CD4-positive, alpha-beta T cell treated with Interleukin-17A for 4 hours (primary cell): ENCODE measurements around the gene STRA6.

Experiments
- DNase-seq: peaks from one replicate; pipeline ENCODE4 v3.0.0-alpha.2; 2020; ENCODE audit warnings: mixed read lengths

Gene STRA6

DNA sequence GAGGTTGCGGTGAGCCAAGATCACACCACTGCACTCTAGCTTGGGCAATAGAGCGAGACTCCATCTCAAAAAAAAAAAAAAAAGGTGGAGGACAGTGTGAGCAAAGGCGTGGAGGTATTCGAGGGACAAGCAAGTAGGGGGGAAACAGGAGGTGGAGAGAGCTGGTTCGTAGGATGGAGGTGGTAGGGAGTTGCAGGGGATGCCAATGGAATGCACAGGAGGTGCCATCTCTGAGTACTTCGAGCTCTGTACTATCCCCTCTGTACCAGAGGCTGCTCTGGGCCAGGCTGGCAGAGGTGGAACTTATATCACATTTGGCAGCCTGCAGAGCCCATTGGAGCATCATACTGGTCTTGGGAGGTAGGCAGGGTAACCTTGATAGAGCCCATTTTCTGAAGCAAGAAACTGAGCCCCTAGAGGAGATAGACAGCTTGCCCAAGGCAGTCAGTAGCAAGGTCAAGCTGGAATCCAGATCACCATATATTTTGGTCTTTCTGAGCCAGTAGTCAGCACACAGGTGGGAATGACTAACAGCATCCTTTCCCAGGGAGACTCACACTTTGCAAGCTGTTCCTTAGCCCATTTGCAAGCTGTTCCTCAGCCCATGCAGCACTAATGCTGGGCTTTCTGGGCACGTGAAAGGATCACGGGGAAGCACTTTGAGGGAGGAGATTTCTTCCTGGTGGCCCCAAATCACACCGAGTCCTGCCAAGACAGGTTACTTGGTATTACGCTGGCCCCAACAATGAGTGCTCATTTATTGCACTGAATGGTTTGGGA, 24.4 kb upstream of the STRA6 start:
- no peak for DNase-seq

DNA sequence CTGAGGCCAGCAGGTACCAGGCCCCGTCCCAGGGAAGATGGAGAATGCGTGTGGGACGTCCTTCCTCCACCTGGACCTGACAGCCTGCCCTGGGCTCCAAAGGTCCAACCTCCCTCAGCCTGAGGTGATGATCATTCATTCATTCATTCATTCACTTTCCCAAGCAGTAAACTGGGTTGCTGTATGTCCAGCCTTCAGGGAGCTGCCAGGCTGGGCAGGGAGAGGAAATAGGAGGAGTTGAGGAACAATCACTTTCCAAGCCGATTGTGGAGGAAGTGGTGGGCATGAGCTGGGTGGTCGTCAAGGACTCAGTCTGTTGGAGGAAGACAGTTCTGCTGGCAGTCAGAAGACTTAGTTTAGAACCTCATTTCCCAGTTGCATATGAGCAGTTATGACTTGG, 23.3 kb upstream of the STRA6 start:
- no peak for DNase-seq

DNA sequence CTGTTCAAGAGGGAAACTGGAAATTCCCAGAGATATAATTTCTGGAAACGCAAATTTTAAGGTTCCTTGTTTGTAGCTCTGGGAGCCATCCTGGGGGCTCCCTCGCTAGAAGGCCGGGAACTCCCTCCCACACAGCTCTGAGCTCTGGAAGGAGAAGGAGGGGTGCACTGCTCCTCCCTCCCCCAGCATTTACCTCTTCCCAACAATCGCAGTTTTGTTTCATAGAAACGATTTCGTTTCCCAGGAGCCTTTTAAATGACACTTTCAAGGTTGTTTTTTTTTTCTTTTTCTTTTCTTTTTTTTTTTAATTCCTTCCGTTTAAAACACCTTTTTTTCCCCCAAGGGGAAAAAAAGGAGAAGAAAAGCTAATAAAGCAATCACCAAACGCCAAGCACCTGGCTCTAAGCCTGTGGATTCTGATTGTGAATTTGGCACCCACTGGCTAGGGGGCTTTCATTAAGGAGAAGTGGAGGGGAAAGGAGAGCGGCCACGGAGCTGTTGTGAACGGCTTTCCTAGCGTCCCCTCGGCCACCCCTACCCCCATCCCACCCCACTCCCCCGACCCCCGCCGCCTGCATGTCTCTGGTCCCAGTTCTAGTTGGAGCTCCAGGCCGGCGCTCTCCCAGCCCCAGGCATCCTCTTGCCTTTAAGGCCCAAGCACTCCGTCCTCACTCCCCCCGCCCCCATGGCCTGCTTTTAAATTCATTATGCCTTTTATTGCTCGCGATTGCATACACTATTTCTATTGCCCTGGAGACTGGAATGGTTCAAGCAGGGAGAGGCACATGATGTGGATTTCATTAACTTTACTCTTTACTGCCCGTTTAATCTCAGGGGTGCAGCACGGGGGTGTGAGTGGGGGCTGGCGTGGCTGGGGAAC, 19.9 kb upstream of the STRA6 start:
- no peak for DNase-seq

DNA sequence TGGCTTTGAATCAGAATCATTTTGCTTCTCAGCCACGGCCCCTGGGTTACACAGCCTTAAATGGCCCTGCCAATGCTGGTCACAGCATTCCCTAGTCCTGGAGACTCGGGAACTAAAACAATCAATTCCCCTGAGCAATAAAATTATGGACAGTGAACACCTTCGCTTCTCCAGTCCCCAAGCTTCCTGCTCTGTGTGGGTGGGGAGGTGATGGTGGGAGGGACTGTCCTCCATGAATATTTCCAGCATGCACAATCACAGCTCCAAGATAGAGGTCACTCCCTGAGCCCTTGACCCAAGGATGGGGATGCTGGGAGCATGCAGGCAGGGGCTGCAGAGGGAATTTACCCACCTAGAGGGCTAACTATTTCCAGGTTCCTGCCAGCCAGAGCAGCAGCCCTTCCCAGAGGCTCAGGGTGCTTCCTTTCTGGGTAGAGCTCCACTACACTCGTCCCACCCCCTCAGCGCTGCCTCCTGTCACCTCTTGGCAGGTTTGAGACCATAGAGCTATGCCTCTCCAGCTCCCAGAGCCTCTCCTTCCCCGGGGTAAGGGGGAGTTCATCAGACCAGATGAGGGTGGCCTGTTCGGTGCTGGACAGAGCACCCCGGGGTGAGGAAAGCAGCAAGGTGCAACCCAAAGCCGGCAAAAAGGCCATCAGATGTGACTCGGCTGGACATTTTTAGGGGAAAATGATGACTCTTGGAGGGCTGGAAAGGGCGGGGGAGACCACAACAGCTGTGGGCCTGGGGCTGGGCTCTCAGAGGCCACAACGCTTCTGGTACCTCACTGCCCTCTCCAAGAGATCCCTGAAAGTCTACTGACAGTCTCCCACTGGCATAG, 19.0 kb upstream of the STRA6 start:
- no peak for DNase-seq

DNA sequence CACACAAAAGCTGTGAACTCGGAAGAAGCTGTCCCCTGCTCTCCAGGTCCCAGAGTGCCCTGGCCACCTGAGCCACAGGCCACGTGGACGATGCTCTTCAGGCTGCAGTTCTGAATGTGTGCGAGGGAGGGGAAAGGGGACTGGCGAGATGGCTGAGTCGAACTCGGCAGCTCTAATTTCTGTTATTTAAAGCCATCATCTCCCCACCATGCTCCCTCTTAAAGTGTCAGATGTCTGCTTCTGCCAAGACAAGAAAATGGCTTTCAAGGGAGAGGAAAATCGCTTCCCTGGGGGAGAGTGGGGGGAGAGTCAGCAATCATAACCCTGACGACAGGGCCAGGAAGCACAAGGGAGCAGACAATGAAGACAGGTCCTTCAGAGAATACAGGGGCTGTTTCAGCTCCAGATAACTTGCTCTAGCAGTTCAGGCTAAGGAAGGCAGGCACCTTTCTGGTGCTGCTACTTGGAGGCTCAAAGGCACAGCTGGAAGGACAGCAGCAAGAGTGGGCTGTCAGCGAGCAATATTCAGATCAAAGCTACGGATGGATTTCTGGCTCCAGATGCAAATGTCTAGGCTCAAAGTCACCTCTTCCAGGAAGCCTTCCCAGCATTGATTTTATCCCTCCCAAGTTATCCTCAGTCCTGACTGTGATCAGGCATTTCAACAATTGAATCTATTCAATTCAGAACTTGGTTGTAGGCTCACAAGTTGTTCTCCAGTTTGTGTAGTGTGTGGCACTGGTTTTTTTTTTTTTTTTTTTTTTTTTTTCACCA, 18.1 kb upstream of the STRA6 start:
- no peak for DNase-seq

DNA sequence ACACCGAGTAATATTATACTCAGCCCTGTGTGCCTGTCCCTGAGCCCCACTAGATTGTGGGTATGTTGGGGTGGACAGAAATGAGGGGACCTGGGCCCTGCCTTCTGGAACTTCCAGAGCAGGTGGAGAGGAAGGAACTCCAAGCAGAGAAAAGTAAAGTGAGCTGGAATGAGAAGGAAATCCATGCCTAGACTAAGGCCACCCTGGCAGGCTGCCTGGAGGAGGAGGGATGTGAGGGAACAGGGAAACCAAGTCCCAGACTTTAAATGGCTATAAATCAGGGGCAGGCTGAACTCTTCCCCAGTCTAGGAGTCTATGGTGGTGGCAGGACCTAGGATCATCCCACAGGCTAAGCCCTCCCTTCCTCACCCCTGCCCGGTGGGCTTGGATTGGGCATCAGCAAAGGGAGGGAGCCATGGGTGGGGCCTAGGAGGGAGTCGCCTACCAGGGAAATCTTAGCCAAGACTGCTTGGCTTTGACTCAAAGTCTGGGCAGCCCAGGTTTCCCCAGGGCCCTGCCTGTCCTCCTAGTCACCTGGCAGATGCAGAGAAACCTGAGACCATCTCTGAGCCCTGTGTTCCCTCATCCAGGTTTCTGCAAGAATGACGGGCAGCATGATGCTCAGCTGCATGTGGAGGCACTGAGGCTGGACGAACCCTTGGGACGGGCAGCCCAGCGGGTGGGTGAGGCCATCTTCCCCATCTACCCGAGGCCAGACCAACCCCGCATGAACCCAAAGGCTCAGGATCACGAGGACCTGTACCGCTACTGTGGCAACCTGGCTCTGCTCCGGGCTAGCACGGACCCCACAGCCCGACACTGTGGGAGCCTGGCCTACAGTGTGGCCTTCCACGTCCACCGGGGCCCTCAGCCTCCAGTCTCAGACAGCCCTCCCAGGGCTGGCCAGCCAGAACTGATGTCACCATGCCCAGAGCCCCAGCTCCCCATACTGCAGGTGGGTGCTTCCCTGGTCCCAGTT, 15.6 kb upstream of the STRA6 start:
- DNase-seq, result no peak

DNA sequence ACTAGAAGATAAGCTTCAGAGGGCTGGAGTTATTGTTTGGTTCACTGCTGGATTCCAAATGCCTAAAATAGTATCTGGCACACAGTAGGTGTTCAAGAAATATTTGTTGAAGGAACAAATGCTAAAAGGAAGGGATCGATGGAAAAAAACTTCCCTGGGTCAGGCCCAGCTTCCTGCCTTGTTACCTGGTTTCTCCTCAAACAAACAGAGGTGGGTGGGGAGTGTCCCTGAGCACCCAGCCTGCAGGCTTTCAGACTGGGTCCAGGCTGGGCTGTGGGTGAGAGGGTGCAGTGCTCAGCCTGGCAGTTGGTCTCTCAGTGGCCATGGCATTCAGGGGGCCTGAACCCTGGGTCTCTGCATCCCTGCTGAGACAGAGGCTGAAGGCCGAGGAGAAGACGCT, 14.4 kb upstream of the STRA6 start:
- no peak for DNase-seq

DNA sequence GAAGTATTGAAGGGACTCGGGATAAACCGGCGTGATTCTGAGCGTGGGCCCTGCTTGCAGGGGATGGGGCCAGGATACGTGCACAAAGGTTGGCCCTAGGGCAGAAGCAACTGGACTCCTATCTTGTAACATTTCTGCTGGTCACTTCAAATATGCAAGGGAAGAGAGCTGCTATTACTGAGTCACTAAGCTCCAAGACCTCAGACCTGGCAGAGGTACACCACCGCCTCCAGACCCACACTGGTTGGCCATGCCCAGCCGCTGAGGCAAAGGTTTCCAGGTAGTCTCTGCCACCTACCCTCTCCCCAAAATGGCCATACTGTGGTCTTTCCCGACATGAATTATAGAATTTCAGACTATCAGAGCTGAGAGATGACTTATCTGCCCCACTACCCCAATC, 13.4 kb upstream of the STRA6 start:
- DNase-seq, result no peak

DNA sequence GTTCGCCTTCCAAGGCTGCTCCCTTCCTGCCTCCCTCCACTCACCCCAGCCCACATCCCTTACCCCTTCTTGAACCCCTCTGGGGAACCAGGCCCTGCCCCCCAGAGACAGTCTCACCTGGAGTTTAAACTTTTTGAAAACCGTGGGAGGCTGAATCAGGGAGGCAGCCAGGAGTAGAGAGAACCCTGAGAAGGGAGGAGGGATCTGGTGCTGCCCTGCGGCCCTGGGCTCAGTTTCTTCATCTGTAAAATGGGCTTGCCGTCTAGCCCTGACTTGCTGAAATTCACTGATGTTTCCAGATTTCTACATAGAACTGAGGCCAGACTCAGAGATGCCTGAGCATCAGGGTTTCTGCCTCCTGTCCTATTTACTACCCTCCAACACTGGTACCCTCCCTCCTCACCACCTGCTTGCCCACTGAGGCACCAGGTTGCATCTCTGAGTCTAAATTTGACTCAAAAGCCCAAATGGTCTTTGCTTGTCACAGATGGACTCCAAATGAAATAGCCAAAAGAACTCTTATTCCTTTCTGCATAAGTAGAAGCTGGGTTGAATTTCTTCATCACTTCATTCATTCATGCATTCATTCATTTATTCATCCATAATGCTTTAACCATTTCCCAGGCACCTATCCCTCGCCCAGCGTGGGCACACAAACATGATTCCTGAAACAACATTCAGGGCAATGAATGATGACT, 11.9 kb upstream of the STRA6 start:
- DNase-seq, result no peak

DNA sequence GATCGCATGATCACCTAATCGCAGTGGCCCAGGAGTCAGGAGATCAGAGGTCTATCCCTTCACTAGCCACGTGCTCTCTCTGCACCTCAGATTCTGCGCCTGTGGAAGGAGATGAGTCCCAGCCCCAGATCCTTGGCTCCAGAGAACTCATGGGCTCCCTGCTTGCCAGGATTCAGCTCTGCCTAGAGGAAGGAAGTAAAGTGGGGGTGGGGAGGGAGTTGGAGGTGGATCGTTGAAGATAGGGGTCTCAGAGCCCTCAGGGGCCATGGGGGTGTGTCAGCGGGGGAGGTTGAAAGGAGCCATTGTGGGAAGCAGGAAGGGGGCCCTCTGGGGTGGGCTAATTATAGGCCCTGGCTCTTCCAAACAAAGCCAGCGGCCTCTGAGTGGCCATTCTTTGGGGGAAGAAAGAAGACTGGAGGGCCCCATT, 11.3 kb upstream of the STRA6 start:
- DNase-seq, result no peak

DNA sequence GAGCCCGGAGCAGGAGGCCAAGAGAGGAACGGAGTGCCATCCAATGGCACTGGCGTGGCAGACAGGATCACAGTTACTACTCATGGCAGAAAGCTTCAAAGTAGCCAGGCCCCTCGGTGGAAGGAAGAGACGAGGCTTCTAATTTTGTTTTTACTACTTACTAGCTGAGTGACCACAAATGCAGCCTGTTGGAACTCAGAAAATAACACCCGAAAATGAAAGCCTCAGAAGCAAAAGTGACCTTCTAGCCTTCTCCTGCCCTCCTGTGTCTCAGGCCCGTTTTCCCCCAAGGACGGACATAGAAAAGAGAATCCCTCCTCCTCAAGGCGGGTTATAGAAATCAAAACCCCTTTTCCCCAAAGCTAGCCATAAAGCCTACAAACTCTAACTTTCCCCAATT, 9.9 kb upstream of the STRA6 start:
- DNase-seq, result no peak

DNA sequence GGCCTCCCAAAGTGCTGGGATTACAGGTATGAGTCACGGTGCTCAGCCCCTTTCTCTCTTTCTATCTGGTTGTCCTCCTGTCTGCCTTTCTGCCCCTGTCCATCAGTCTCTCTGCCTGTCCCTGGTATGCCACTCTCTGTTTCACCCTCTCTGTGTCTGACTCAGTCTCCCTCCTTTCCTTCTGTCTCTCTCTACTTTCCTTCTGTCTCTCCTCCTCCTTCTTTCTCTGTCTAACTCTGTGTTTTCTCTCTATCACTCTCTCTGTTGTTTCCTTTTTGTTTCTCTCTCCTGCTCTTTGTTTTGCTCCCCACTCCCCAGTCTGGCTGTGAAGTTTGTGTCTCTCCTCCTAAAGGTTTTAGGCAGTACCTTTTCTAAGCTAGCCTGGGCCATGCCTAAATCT, 9.1 kb upstream of the STRA6 start:
- DNase-seq, result no peak

DNA sequence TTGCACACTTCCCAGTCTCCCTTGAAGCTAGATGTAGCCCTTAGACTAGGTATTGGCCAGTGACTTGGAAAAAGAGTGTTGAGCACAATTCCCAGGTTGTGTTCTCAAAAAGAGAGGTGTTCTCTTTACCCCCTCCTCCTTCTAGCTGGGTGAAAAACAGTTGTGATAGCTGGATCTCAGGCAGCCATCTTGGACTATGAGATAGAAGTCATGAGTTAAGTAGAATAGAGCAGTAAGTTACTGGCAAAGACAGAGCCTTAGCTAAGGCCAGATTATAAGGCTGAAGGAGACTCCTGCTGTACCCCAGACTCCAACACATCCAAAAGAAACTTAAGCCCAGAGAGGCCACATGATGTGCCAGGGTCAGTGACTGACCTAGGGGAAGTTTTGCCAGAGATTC, 8.1 kb upstream of the STRA6 start:
- no peak for DNase-seq

DNA sequence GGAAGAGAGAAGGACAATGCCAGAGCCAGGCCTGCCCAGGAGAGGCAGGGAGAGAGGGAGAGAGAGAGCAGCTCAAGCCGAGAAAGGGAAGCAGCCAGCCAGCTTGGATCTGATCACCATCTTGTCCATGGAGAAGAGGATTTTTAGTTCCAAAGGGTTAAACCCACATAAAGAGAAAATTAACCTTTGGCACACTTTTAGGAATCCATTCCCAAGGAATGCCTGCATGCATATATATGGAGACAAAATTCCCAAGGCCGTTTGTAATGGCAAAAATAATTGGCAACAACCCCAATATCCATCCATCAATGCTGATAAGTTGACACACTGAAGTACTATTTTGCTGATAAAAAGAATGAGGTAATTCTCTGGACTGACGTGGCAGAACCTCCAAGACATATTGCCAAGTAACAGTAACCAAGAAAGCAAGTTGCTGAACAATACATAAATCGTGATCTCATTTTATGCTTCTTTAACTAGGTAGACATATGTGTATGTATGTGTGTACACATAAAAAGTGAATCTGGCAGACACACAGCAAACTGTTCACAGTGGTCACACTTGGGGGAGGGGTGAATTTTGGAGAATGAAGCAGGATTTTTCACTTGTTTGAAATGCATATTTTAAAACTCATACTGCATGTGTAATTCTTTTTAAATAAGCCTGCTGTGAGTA, 7.5 kb upstream of the STRA6 start:
- DNase-seq, result no peak

DNA sequence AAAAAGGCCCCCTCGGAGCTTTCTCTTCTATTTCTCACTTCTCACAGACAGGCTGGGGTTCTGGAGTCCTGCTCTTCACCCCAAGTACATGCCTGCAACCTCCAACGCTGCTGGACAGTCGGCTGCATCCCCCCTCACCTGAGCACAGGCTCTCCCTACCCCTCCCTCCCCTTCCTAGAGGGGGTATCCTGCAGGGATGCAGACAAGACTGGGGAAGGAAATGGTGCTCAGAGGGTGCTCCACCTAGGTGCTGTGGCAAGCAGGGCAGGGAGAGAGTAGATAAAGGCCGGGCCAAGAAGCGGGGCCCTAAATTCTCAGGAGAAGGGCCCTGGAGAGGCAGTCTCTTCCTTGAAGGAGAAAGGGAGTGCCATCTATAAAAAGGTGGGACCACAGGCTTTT, 7.0 kb upstream of the STRA6 start:
- no peak for DNase-seq

DNA sequence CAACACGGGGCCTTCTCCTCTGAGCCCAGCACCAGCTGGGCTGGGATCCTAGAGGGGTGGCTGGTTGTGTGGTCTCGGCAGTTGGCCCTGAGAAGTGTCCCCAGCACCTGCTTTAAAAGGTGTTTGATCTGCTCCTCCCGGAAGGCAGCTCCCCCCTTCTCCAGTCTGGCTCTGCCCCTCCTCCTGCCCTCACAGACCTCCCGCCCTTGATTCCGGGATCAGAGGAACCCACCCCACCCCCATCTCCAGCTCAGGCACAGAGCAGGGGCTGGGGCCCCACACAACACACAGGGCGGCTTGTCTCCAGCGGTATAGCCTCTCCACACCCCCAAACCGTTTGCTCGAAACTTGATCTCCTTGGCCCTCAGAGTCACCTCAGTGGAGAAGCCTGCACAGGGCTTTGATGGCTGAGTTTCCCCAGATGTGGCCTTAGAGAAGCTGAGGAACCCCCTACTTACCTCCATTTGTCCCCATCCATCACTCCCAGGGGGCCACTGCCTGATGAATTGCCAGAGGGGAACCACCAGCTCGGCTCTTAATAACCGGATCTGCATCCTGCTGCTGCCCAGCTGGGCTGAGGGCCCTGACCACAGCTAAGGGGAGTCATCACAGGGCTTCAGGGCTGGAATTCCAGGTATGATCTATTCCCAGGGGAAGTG, 6.4 kb upstream of the STRA6 start:
- DNase-seq, result no peak

DNA sequence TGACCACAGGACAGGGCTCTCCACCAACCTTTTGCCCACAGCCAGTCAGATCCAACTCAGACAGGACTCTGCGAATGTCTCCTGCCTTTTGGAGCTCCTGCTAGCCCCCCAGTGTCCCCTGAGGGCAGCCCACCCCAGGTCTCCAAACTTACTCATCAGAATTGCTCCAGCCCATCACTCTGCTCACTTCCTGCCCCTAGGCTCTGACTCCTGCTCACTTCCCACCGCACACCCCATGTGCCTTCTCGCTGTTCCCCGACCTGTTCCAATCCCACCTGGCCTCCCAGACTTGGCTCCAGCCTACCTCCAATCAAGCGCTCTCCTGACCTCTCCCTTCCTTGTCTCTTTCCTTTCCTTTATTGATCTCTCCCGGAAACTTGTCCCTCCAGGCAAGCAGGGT, 5.9 kb upstream of the STRA6 start:
- DNase-seq, result no peak

DNA sequence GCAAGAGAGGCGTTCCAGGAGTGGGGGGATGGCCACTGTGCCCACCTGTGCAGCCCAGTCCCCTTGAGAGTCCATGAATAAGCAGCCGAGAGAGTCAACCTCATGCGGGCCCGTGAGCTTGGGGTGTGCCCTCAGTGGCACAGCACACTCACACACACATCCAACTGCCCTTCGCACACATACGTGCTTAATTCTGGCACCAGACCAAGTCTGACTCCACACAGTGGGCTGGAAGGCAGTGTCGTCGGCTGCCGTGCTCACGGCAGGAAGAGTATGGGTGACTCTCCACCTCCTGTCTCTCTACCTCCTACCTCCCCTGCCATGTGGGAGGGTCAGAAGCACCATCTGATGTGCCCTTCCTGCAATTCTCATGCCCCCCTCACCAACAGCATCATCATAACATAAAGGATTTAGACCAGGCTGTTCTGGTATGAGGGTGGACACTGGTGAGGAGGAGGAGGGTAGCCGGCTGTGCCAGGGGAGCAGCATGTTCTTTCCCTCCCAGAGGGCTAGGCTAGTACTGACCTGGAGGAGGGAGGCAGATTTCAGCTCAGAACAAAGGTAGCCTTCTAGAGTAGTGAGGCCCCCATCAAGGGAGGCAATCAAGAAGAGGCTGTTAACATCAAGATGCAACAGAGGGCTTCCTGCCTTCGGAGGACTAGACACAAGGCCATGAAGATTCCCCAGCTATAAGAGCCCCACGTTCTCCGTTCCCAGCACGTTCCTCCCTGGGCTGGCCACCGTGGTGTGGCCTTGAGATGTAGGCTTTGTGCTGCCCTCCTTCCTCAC, 5.3 kb upstream of the STRA6 start:
- no peak for DNase-seq
